NCI-H748 treated with DMSO at 0.1 percent for 48 hours (cell line): ENCODE results near the gene FBXW7.

Experiments
- DNase-seq: peaks from one replicate; lab custom pipeline; 2025; lab: John Stamatoyannopoulos, UW

Gene FBXW7

GRCh38 chr4:152510349-152511147, 25.3 kb downstream of the FBXW7 start:
- DNase-seq = no peak

- DNase-seq = no peak
Measured at GRCh38 chr4:152509595-152510225, 26.2 kb downstream of the FBXW7 start.

GRCh38 chr4:152508818-152509217, 27.1 kb downstream of the FBXW7 start:
- DNase-seq = no peak

GRCh38 chr4:152508386-152508785, 27.5 kb downstream of the FBXW7 start:
- DNase-seq = no peak

- no peak for DNase-seq
Measured at GRCh38 chr4:152503653-152504290, 32.1 kb downstream of the FBXW7 start.

- no peak for DNase-seq
Measured at GRCh38 chr4:152501846-152502536, 33.9 kb downstream of the FBXW7 start.

- DNase-seq = peak; percentile 35
Measured at GRCh38 chr4:152500800-152501434, 35.0 kb downstream of the FBXW7 start.

GRCh38 chr4:152500275-152500674, 35.6 kb downstream of the FBXW7 start:
- no peak for DNase-seq

- no peak for DNase-seq
Measured at GRCh38 chr4:152499344-152499743, 36.5 kb downstream of the FBXW7 start.

- DNase-seq = no peak
Measured at GRCh38 chr4:152494020-152494419, 41.9 kb downstream of the FBXW7 start.

- DNase-seq = no peak
Measured at GRCh38 chr4:152488246-152488645, 47.6 kb downstream of the FBXW7 start.

GRCh38 chr4:152486429-152487389, 49.2 kb downstream of the FBXW7 start:
- DNase-seq = no peak

GRCh38 chr4:152485726-152486276, 50.1 kb downstream of the FBXW7 start:
- DNase-seq = no peak

- no peak for DNase-seq
Measured at GRCh38 chr4:152482211-152482610, 53.7 kb downstream of the FBXW7 start.

- no peak for DNase-seq
Measured at GRCh38 chr4:152480901-152481300, 55.0 kb downstream of the FBXW7 start.

GRCh38 chr4:152480326-152480725, 55.6 kb downstream of the FBXW7 start:
- no peak for DNase-seq

GRCh38 chr4:152479428-152480026, 56.4 kb downstream of the FBXW7 start:
- no peak for DNase-seq

GRCh38 chr4:152478461-152479237, 57.2 kb downstream of the FBXW7 start:
- DNase-seq = no peak

GRCh38 chr4:152476796-152477195, 59.1 kb downstream of the FBXW7 start:
- DNase-seq = no peak
